Ascending aorta (tissue), 2 donors: ENCODE results near the gene RAB24. TPM values are rescaled to one million over a fixed set of nuclear protein-coding genes. Genes with fewer than 3 reads are reported as not detected.

Experiments used
- DNase-seq, 2 donors: peaks; one replicate each; pipeline ENCODE4 v3.0.0-alpha.2; 2019; ENCODE audit warnings: low spot score in 2 of 2
- H3K27ac ChIP-seq, 2 donors: fragments of 200-600 bp; sonication (generic); one replicate each; pipeline ENCODE4 v1.5.1; 2016 to 2017; ENCODE audit warnings: mild to moderate bottlenecking in 1 of 2
- H3K27me3 ChIP-seq: fragments of 200-600 bp; sonication (generic); one replicate; pipeline ENCODE4 v1.5.1; 2017
- H3K36me3 ChIP-seq, 2 donors: fragments of 200-600 bp; sonication (generic); one replicate each; pipeline ENCODE4 v1.5.1; 2016
- H3K4me1 ChIP-seq, 2 donors: fragments of 200-600 bp; sonication (generic); one replicate each; pipeline ENCODE4 v1.5.1; 2016 to 2017; ENCODE audit warnings: mild to moderate bottlenecking in 1 of 2
- H3K4me3 ChIP-seq, 2 donors: fragments of 200-600 bp; sonication (generic); one replicate each; pipeline ENCODE4 v1.5.1; 2016 to 2017; ENCODE audit warnings: mild to moderate bottlenecking in 1 of 2
- H3K9me3 ChIP-seq, 2 donors: fragments of 200-600 bp; sonication (generic); one replicate each; pipeline ENCODE4 v1.5.1; 2016
- intact Hi-C: fragments of 100-400 bp; cut with DNase I; formaldehyde crosslinking; loops from one replicate; pipeline ENCODE4 v1.15.1; 2023
- total RNA-seq: library from RNA; depleted of rRNA; stranded (reverse); fragments of >200 nt; gene quantifications from one replicate; pipeline ENCODE4 v1.1.0, GENCODE V29; 2016
- TF ChIP-seq, protein P1 (sequence below), 3 experiments: fragments of 200-600 bp in 2 of 3; fragments of 450-650 bp in 1 of 3; sonication (generic) in 2 of 3; IDR thresholded peaks; one replicate each; pipeline ENCODE4 v1.5.1; 2016 to 2019; ENCODE audit warnings: antibody characterized with exemption in 3 of 3, mild to moderate bottlenecking in 1 of 3, moderate library complexity in 1 of 3

Gene RAB24
- total RNA-seq, 1 donor from 2014 or later: 68.8 TPM

DNA sequence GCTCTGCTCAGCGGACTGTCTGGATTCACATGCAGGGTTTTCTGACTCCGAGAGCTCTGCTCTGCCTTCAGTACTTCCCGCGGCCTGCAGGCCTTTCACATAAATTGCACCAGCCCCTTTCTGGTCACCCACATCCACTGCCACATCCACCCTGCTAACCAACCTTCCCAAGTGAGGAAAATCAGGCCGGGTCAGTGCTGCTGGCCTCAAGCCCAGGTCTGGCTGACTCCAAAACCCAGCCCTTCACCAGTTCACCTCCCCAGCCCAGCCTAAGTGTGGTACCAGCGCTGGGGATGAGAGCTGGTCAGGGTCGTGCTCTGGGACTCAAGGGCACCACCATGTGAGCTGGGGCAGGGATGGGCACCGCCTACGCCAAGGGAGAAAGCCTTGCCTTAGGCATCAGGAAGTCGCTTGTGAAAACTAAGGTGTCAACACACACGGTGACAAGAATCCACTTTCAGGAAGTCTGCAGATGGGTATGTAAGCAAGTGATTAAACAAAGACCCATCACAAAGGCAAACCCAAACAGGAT, 35.7 kb upstream of the RAB24 start:
- no peaks in the 10 kb centered on the region for H3K4me1 ChIP-seq
- H3K27me3 ChIP-seq: no peaks in the 10 kb centered on the region
- no peaks in the 10 kb centered on the region for H3K9me3 ChIP-seq
- H3K4me3 ChIP-seq: no peak overlapping the region
- no peak for DNase-seq
- intact Hi-C loops: no loop called here
- H3K27ac ChIP-seq: no peak overlapping the region
- TF ChIP-seq, protein P1, sequence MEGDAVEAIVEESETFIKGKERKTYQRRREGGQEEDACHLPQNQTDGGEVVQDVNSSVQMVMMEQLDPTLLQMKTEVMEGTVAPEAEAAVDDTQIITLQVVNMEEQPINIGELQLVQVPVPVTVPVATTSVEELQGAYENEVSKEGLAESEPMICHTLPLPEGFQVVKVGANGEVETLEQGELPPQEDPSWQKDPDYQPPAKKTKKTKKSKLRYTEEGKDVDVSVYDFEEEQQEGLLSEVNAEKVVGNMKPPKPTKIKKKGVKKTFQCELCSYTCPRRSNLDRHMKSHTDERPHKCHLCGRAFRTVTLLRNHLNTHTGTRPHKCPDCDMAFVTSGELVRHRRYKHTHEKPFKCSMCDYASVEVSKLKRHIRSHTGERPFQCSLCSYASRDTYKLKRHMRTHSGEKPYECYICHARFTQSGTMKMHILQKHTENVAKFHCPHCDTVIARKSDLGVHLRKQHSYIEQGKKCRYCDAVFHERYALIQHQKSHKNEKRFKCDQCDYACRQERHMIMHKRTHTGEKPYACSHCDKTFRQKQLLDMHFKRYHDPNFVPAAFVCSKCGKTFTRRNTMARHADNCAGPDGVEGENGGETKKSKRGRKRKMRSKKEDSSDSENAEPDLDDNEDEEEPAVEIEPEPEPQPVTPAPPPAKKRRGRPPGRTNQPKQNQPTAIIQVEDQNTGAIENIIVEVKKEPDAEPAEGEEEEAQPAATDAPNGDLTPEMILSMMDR (IDR thresholded peaks at IDR 0.05): no peak
- peaks cover 53 to 67% of the 10 kb centered on the region in 2 donors for H3K36me3 ChIP-seq

DNA sequence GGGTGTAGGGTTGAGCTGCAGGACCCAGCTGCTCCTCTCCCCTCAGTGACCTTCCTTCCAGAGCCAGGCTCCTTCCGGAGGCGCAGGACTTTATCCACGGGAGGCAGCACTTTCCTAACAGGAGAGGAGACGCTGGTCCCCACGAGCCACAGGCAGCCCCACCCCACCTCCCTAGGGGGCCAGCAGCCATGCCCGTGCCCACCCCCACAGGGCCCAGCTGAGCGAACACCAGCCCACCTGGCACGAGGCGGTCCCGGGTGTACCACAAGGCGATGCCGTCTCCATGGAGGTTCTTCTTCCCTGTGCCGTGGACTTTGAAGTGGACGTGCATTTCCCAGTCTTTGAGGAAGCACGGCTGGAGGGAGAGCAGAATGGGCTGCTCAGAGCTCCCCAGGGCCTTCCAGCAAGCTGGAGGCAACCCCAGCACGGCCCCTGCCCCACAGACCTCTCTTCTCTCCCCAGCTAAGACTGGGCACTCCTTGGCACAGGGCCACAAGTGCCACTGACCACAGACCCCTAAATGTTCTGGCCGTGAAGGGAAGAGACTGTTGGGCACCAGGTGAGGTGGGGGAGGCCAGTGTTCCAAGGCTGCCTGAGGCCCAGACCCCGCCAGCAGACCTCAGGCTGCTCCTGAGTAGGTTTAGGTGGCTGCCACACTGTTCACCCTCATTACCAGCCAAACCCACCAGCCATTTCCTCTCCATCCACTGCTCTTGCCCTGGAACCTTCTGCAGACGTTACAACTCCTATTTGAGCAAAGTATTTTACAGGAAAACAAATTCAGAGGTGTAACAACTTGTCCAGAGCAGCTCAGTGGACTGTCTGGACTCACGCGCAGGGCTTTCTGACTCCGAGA, 35.0 kb upstream of the RAB24 start:
- Histone ChIP-seq H3K4me3 (no peak overlapping the region), H3K27me3 (no peaks in the 10 kb centered on the region), H3K36me3 (peaks cover 60 to 74% of the 10 kb centered on the region in 2 donors), H3K4me1 (no peaks in the 10 kb centered on the region), H3K27ac (no peak overlapping the region), H3K9me3 (no peaks in the 10 kb centered on the region)
- DNase-seq: no peak
- intact Hi-C loops: no loop called here
- TF ChIP-seq, protein P1 (IDR thresholded peaks at IDR 0.05): no peak

DNA sequence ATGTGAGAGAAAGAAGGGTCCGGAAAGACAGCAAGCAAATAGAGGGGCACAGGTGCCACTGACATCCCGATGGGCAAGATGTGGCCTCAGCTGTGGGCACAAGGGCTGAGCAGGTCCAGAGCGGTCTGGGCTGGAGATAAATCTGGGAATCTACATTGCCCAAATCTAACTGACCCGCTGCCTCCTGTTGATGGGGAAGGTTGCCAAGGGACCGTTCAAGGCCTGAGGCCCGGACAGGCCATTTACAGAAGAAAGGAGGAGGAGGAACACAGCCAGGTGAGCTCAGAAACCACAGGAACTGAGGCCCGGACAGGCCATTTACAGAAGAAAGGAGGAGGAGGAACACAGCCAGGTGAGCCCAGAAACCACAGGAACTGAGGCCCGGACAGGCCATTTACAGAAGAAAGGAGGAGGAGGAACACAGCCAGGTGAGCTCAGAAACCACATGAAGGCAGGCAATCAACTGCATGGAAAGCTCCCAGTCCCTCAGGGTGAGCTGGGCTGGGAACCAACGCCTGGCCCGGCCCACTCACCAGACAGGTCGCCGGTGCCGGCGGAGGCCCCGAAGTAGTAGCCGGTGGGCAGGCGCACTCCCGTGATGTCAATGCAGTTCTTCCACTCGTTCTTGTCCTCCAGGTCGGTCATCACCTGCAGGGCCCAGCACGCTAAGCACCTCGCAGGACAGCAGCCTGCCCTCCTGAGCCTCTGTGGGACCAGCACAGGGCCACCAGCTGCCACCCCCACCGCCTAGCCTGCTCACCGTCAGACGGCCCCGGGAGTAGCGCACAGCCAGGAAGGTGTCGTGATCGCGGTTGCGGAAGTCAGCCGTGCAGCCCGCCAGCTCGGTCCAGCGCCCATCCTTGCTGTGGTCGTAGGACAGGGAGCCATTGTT, 33.3 kb upstream of the RAB24 start:
- Histone ChIP-seq H3K4me1 (no peaks in the 10 kb centered on the region), H3K27ac (no peak overlapping the region), H3K9me3 (no peaks in the 10 kb centered on the region), H3K4me3 (no peak overlapping the region), H3K27me3 (no peaks in the 10 kb centered on the region), H3K36me3 (peaks cover 70 to 84% of the 10 kb centered on the region in 2 donors)
- DNase-seq: no peak
- intact Hi-C loops: no loop called here
- TF ChIP-seq, protein P1 (IDR thresholded peaks at IDR 0.05): no peak

DNA sequence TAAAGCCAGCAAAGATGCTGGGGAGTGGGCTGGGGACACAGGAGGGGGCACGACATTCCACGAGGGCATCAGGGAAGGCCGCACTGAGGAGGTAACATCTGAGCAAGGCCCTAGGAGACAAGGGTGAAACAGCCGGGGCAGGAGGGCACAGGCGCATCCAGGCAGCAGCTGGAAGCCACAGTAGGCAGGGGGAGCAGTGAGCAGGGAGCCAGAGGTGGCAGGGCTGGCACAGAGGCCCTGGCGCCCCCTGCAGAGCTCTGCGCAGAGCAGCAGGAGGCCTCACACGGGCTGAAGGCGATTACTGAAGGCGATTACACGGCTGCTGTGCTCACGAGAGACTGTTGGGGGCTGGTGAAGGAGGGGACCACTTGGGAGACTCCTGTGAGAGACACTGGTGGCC, 32.6 kb upstream of the RAB24 start:
- H3K9me3 ChIP-seq: no peaks in the 10 kb centered on the region
- no peak overlapping the region for H3K27ac ChIP-seq
- DNase-seq: no peak
- H3K36me3 ChIP-seq: peaks cover 71 to 84% of the 10 kb centered on the region in 2 donors
- H3K4me3 ChIP-seq: no peak overlapping the region
- intact Hi-C loops: no loop called here
- TF ChIP-seq, protein P1 (IDR thresholded peaks at IDR 0.05): no peak
- H3K4me1 ChIP-seq: no peaks in the 10 kb centered on the region
- H3K27me3 ChIP-seq: no peaks in the 10 kb centered on the region

DNA sequence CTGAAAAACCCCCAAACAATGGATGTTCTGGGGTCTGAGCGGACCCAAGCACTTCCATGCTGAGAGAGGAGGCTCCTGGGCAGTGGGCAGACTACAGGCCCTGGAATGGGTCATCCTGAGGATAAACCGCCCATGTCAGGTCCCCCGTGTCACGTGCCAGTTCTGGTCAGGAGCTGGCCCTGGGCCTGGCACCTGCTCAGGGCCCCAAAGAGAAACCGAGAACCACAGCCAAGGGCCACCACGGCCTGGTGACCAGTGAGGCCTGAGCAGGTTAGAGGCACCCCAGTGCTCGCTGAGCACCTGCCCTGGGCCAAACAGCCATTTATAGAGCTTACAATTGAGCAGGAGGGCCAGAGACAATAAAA, 32.2 kb upstream of the RAB24 start:
- no peak for DNase-seq
- Histone ChIP-seq H3K9me3 (no peaks in the 10 kb centered on the region), H3K27me3 (no peaks in the 10 kb centered on the region), H3K4me1 (no peaks in the 10 kb centered on the region), H3K4me3 (no peak overlapping the region), H3K27ac (no peak overlapping the region), H3K36me3 (peaks cover 70 to 88% of the 10 kb centered on the region in 2 donors)
- intact Hi-C loops: no loop called here
- TF ChIP-seq, protein P1 (IDR thresholded peaks at IDR 0.05): no peak
